ENCODE results near the gene SLC39A11.
"Not testable (repeated sequence)": the region's sequence is repeated elsewhere in the genome, so short reads cannot be mapped to it uniquely, and the experiment has no call there.

The SLC39A11 gene

GRCh38 chr17:72761893-72762575, 330.5 kb downstream of the SLC39A11 start:
- H4K12ac ChIP-seq (ENCODE audit: low read depth, low read length); H4K91ac ChIP-seq (ENCODE audit: low read depth, low read length); H3K4ac ChIP-seq (ENCODE audit: low read depth, low read length); H3K14ac ChIP-seq (ENCODE audit: low read length); H2AFZ ChIP-seq (ENCODE audit: insufficient read depth, low read length, poor library complexity); H3K9ac ChIP-seq (ENCODE audit: low read length); H3K4me1 ChIP-seq (ENCODE audit: control insufficient read depth in 1 of 2, insufficient read depth in 2 of 2, low read length in 2 of 2); H3K4me3 ChIP-seq (ENCODE audit: low read depth, low read length); H3K27ac ChIP-seq (ENCODE audit: low read depth, low read length); H2BK12ac ChIP-seq (ENCODE audit: low read length); H2AK5ac ChIP-seq (ENCODE audit: low read length); H2BK5ac ChIP-seq (ENCODE audit: low read depth, low read length, poor library complexity); H2BK120ac ChIP-seq (ENCODE audit: insufficient read depth, low read length, poor library complexity); H4K8ac ChIP-seq (ENCODE audit: low read depth, low read length); H3K23ac ChIP-seq (ENCODE audit: low read length); H3K27me3 ChIP-seq (ENCODE audit: insufficient read depth, low read length); H3K18ac ChIP-seq (ENCODE audit: low read length); H3K4me2 ChIP-seq (ENCODE audit: low read length); DNase-seq; H3K36me3 ChIP-seq (ENCODE audit: control insufficient read depth in 1 of 2, insufficient read depth in 2 of 2, low read length in 2 of 2); H3K9me3 ChIP-seq (ENCODE audit: insufficient read depth, low read depth, low read length); H3K79me1 ChIP-seq (ENCODE audit: low read length); H3K79me2 ChIP-seq (ENCODE audit: control insufficient read depth, insufficient read depth, low read length, poor library complexity): not testable (repeated sequence)
- no CpG with 5 or more reads among the region's 9 CpGs for WGBS (ENCODE audit: extremely low coverage, insufficient coverage, insufficient read length)

- no CpG with 5 or more reads among the region's 3 CpGs for WGBS (ENCODE audit: extremely low coverage, insufficient coverage, insufficient read length)
- Histone ChIP-seq H2AFZ (ENCODE audit: insufficient read depth, low read length, poor library complexity) (no peak overlapping the region), H2AK5ac (ENCODE audit: low read length) (no peak overlapping the region)
Measured at GRCh38 chr17:72761431-72761830, 331.1 kb downstream of the SLC39A11 start.

GRCh38 chr17:72760368-72760767, 332.1 kb downstream of the SLC39A11 start:
- no peak for DNase-seq
- H4K91ac ChIP-seq (ENCODE audit: low read depth, low read length) = no peak overlapping the region
- no peak overlapping the region for H3K4me3 ChIP-seq (ENCODE audit: low read depth, low read length)
- H3K79me2 ChIP-seq (ENCODE audit: control insufficient read depth, insufficient read depth, low read length, poor library complexity) = no peaks in the 10 kb centered on the region
- H4K8ac ChIP-seq (ENCODE audit: low read depth, low read length) = no peak overlapping the region
- H3K9me3 ChIP-seq (ENCODE audit: insufficient read depth, low read depth, low read length) = no peaks in the 10 kb centered on the region
- H3K27me3 ChIP-seq (ENCODE audit: insufficient read depth, low read length) = no peaks in the 10 kb centered on the region
- H2BK5ac ChIP-seq (ENCODE audit: low read depth, low read length, poor library complexity) = no peak overlapping the region
- H4K12ac ChIP-seq (ENCODE audit: low read depth, low read length) = no peak overlapping the region
- no peak overlapping the region for H3K18ac ChIP-seq (ENCODE audit: low read length)
- H3K9ac ChIP-seq (ENCODE audit: low read length) = no peak overlapping the region
- no peak overlapping the region for H3K4me2 ChIP-seq (ENCODE audit: low read length)
- H3K23ac ChIP-seq (ENCODE audit: low read length) = no peak overlapping the region
- H3K14ac ChIP-seq (ENCODE audit: low read length) = no peak overlapping the region
- H3K4me1 ChIP-seq (ENCODE audit: control insufficient read depth in 1 of 2, insufficient read depth in 2 of 2, low read length in 2 of 2) = no peaks in the 10 kb centered on the region
- no peak overlapping the region for H2AFZ ChIP-seq (ENCODE audit: insufficient read depth, low read length, poor library complexity)
- no peak overlapping the region for H3K4ac ChIP-seq (ENCODE audit: low read depth, low read length)
- H3K79me1 ChIP-seq (ENCODE audit: low read length) = no peaks in the 10 kb centered on the region
- H2BK12ac ChIP-seq (ENCODE audit: low read length) = no peak overlapping the region
- H3K27ac ChIP-seq (ENCODE audit: low read depth, low read length) = no peak overlapping the region
- WGBS (ENCODE audit: extremely low coverage, insufficient coverage, insufficient read length) = no CpG with 5 or more reads among the region's 6 CpGs
- no peak overlapping the region for H2AK5ac ChIP-seq (ENCODE audit: low read length)
- no peaks in the 10 kb centered on the region for H3K36me3 ChIP-seq (ENCODE audit: control insufficient read depth in 1 of 2, insufficient read depth in 2 of 2, low read length in 2 of 2)
- H2BK120ac ChIP-seq (ENCODE audit: insufficient read depth, low read length, poor library complexity) = no peak overlapping the region

More at GRCh38 chr17:72761431-72761830, 331.1 kb downstream of the SLC39A11 start:
- Histone ChIP-seq H3K9me3 (ENCODE audit: insufficient read depth, low read depth, low read length) (peaks cover 4% of the 10 kb centered on the region), H3K27me3 (ENCODE audit: insufficient read depth, low read length) (no peaks in the 10 kb centered on the region), H4K12ac (ENCODE audit: low read depth, low read length) (no peak overlapping the region), H3K4me3 (ENCODE audit: low read depth, low read length) (no peak overlapping the region), H3K79me2 (ENCODE audit: control insufficient read depth, insufficient read depth, low read length, poor library complexity) (no peaks in the 10 kb centered on the region), H2BK5ac (ENCODE audit: low read depth, low read length, poor library complexity) (no peak overlapping the region), H3K9ac (ENCODE audit: low read length) (no peak overlapping the region), H3K36me3 (ENCODE audit: control insufficient read depth in 1 of 2, insufficient read depth in 2 of 2, low read length in 2 of 2) (no peaks in the 10 kb centered on the region), H3K79me1 (ENCODE audit: low read length) (no peaks in the 10 kb centered on the region), H3K4ac (ENCODE audit: low read depth, low read length) (no peak overlapping the region), H2BK120ac (ENCODE audit: insufficient read depth, low read length, poor library complexity) (no peak overlapping the region), H3K27ac (ENCODE audit: low read depth, low read length) (no peak overlapping the region), H3K23ac (ENCODE audit: low read length) (no peak overlapping the region), H3K4me2 (ENCODE audit: low read length) (no peak overlapping the region), H3K4me1 (ENCODE audit: control insufficient read depth in 1 of 2, insufficient read depth in 2 of 2, low read length in 2 of 2) (no peaks in the 10 kb centered on the region), H4K91ac (ENCODE audit: low read depth, low read length) (no peak overlapping the region), H3K14ac (ENCODE audit: low read length) (no peak overlapping the region), H2BK12ac (ENCODE audit: low read length) (no peak overlapping the region), H4K8ac (ENCODE audit: low read depth, low read length) (no peak overlapping the region), H3K18ac (ENCODE audit: low read length) (no peak overlapping the region)
- DNase-seq = no peak

GRCh38 chr17:72759301-72759700, 333.2 kb downstream of the SLC39A11 start:
- Histone ChIP-seq H3K36me3 (ENCODE audit: control insufficient read depth in 1 of 2, insufficient read depth in 2 of 2, low read length in 2 of 2) (no peaks in the 10 kb centered on the region), H2BK120ac (ENCODE audit: insufficient read depth, low read length, poor library complexity) (no peak overlapping the region), H3K79me2 (ENCODE audit: control insufficient read depth, insufficient read depth, low read length, poor library complexity) (no peaks in the 10 kb centered on the region), H2BK5ac (ENCODE audit: low read depth, low read length, poor library complexity) (no peak overlapping the region), H3K9me3 (ENCODE audit: insufficient read depth, low read depth, low read length) (no peaks in the 10 kb centered on the region), H4K91ac (ENCODE audit: low read depth, low read length) (no peak overlapping the region), H3K9ac (ENCODE audit: low read length) (no peak overlapping the region), H3K27ac (ENCODE audit: low read depth, low read length) (no peak overlapping the region), H2AFZ (ENCODE audit: insufficient read depth, low read length, poor library complexity) (no peak overlapping the region), H2AK5ac (ENCODE audit: low read length) (no peak overlapping the region), H3K18ac (ENCODE audit: low read length) (no peak overlapping the region), H3K27me3 (ENCODE audit: insufficient read depth, low read length) (no peaks in the 10 kb centered on the region), H3K4me2 (ENCODE audit: low read length) (no peak overlapping the region), H2BK12ac (ENCODE audit: low read length) (no peak overlapping the region), H3K4me3 (ENCODE audit: low read depth, low read length) (no peak overlapping the region), H3K14ac (ENCODE audit: low read length) (no peak overlapping the region), H3K4ac (ENCODE audit: low read depth, low read length) (no peak overlapping the region), H4K8ac (ENCODE audit: low read depth, low read length) (no peak overlapping the region), H3K4me1 (ENCODE audit: control insufficient read depth in 1 of 2, insufficient read depth in 2 of 2, low read length in 2 of 2) (no peaks in the 10 kb centered on the region), H3K79me1 (ENCODE audit: low read length) (no peaks in the 10 kb centered on the region), H3K23ac (ENCODE audit: low read length) (no peak overlapping the region), H4K12ac (ENCODE audit: low read depth, low read length) (no peak overlapping the region)
- no CpG with 5 or more reads among the region's 2 CpGs for WGBS (ENCODE audit: extremely low coverage, insufficient coverage, insufficient read length)
- DNase-seq = no peak

Measured in trophoblast cell (in vitro differentiated cells and primary cell).